ENCODE measurements around the gene PRKCB.

The PRKCB gene

DNA sequence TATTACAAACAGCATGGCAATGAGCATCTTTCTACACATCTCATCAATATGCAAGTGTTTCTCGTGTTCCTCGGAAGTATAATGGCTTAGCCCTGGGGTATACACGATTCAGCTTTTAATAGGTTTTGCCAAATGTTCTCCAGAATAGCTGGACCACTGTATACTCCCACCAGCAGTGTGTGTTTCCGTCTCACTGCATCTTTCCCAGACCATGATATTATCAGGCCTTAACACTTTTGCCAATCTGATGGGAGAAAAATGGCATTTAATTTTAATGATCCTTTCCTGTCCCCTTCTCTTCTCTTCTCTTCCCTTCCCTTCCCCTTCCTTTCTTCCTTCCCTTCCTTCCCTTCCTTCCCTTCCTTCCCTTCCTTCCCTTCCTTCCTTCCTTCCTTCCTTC is 30.8 kb downstream of the PRKCB start:
- DNase-seq (ENCODE audit: low spot score) = no peak

DNA sequence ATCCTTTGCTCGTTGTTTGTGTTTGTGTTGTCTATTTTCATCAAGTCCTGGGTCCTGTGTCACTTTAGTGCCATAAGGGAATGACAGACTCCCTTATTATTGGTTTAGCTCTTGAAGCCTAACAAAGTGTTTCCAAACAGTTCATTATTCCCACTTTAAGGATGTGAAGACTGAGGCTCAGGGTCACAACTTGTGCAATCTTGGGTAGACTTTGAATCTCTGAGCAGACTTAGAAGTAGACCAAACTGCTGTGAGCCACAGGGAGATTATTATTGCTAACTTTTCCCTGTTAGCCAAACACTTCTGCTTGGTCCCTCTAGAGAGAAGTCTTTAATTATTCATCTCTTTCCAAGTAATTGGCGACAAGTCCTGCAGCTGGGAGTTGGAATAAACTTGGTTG is 31.8 kb downstream of the PRKCB start:
- no peak for DNase-seq (ENCODE audit: low spot score)

DNA sequence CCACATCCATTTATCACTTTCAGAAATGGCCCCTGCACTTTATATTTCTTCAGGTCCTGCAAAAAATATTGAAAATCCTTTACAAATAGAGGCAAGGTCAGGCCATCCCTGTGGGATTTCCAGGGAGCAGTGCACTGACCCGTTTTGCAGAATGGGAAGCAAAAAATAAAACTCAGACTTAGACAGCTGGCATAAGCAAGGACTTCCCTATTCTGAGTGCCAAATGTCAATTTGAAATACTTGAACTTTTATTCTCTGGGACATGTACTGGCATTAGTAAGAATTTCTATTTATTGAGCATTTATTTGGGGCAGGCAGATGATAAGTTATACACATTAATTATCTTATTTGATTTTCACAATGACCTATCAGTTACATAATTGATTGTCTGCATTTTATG is 32.4 kb downstream of the PRKCB start:
- DNase-seq (ENCODE audit: low spot score) = no peak

GRCh38 chr16:23869052-23869451 is 33.3 kb downstream of the PRKCB start:
- no peak for DNase-seq (ENCODE audit: low spot score)

DNA sequence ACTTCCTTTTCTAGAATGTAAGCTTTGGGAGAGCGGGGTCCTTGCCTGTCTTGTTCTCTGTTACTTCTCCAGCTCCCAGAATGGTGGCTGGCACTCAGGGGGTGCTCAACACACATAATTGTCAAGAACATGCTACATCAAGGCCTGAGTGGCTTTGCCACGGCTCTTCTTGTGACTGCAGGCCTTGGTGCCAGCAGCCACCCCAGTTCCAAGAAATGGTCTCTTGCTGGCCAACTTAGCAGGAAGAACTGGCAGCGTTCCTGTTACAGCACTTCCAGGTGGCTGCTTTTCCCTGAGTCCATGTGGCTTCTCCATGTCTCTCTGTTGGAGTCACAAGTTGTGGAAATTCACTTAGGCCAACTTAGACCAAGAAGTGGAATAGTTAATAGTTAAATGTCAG is 36.1 kb downstream of the PRKCB start:
- DNase-seq (ENCODE audit: low spot score) = no peak

DNA sequence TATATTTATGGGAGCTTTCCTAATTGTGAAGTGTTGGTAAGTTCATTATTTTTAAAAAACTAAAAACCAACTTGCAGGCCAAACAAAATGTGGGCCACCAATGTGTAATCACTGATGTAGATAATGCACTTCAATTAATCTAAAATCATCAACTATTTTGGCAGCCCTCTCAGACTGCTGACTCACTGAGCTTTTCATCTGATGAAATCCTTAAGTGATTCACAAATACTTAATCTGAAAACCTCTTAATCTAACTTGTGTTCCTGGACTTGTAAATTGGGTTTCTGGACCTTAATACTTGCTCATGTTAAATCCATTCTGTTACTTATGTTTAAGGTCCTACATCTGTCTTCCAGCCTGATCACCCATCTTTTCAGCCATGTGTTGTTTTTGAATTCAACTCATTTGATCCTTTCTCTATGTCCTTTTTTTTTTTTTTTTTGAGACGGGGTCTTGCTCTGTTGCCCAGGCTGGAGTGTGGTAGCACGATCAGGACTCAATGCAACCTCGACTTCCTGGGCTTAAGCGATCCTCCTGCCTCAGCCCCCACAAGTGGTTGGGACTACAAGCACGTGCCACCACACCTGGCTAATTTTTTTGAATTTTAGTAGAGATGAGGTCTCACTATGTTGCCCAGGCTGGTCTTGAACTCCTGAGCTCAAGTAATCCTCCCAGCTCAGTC is 39.0 kb downstream of the PRKCB start:
- no peak for DNase-seq (ENCODE audit: low spot score)

DNA sequence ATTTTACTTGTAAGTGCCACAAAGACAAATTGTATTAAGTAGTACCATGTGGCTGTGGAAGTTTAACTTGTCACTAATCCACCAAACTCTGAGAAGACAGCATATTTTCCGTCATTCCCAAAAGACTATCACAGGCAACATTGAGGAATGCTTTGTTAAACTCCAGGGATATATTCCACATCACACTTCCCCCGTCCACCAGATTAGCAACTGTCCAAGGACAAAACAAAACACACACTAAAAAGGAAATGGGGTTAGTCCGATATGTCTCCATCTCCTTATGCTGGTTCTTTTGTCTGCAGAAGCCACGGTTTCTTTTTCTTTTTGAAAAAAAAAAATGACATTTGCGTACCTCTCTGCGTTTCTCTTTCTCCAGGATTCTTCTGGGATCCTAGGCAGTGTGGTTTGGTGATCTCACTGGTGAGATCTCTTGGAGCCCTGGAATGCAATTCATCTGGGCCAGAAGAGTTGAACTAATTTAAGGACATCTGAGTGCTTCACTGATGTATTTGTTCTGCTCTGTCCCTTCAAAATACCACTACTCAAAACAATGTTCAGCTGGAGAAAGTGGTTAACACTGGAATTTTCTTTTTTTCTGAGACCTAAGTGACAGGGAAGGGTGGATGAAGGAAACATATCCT is 40.6 kb downstream of the PRKCB start:
- no peak for DNase-seq (ENCODE audit: low spot score)

DNA sequence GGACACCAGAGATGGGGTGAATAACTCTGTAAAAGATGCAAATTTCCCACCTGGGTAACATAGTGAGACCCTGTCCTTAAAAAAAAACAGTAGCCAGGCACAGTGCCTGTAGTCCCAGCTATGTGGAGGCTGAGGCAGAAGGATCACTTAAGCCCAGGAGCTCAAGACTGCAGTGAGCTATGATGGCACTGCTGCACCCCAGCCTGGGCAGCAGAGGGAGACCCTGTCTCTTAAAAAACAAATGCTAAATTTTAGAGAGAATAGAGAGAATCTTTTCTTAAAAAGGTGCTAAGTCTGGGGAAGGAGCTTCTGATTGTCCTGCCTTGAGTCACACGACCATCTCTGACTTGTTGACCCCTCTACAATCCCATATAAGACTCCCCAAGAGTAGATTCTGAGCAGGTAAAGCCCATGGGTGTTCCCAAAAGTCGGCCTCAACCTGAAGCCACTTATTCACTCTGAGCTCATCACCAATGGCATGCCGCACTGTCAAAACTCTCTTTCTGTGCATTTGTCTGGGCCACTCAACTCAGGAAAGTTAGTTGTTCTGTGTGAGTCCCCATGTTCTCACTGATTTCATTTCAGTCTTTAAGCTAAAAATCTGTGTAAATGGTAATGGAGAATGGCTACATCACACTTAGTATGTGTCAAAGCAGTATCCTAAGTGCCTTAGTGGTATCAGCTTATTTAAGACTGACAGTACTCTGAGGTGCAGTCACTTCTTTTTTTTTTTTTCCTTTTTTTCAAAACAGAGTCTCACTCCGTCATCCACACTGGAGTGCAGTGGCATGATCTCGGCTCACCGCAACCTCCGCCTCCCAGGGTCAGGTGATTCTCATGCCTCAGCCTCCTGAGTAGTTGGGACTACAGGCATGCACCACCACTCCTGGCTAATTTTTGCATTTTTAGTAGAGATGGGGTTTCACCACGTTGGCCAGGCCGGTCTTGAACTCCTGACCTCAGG is 41.6 kb downstream of the PRKCB start:
- no peak for DNase-seq (ENCODE audit: low spot score)

DNA sequence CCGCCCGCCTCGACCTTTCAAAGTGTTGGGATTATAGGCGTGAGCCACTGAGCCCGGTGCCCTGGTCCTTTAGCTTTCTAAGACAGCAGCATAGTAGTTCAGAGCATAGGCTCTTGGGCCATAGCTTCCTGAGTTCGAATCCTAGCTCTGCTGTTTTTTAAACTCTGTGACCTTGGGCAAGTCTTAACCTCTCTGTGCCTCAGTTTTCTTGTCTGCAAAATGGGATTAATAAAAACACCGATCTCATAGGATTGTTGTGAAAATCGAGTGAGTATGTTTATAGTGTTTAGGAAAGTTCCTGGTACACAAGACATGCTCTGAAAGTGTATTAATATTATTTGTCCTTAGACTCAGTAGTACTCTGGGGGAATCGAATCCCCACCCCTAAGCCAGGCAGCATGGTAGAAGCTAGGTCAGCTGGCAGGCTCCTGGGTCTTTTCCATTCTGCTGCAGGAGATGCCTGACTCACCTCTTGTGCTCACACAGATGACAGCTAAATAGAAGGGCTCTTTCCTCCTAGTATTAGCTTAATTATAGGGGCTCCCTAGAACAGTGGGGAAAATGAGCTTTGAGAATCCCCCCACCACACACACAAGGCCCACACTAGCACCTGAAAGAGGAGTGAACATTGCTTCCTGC is 44.1 kb downstream of the PRKCB start:
- DNase-seq (ENCODE audit: low spot score) = no peak

DNA sequence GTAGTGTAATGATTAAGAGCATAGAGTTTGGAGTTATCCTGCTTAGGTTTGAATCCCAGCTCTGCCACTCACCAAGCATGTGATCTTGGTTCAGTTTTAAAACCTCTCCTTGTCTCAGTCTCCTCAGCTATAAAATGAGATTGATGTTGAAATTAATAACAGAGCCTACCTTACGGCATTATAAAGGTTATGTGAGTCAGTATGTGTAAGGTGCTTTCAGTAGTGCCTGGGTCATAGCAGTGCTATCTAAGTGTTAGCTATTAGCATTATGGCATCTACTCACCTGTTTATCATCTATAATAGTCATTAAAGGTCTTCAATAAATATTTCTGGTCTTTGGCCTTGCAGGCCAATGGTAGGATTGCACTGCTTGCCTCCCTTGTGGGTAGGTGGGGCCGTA is 53.4 kb downstream of the PRKCB start:
- DNase-seq (ENCODE audit: low spot score) = no peak

DNA sequence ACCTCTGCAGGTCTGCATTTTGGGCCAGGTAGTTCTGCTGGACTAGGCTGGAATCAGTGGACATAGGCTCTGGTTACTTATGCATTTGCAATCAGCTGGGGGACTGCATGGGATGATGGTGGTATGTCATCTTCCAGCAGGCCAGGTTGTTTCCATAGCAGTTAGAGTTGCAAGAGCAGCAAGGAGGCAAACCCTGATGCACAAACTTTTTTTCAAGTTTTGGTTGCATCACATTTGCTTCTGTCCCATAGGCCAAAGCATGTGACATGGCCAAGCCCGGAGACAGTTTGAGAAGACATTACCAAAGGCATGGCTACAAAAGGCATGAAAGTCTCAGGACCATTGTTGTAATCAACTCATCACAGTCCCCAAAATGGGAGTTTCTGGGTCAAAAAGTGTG is 58.2 kb downstream of the PRKCB start:
- no peak for DNase-seq (ENCODE audit: low spot score)

- no peak for DNase-seq (ENCODE audit: low spot score)
Observed at GRCh38 chr16:23895052-23895451, 59.3 kb downstream of the PRKCB start.

- no peak for DNase-seq (ENCODE audit: low spot score)
Observed at GRCh38 chr16:23896832-23897821, 61.3 kb downstream of the PRKCB start.

DNA sequence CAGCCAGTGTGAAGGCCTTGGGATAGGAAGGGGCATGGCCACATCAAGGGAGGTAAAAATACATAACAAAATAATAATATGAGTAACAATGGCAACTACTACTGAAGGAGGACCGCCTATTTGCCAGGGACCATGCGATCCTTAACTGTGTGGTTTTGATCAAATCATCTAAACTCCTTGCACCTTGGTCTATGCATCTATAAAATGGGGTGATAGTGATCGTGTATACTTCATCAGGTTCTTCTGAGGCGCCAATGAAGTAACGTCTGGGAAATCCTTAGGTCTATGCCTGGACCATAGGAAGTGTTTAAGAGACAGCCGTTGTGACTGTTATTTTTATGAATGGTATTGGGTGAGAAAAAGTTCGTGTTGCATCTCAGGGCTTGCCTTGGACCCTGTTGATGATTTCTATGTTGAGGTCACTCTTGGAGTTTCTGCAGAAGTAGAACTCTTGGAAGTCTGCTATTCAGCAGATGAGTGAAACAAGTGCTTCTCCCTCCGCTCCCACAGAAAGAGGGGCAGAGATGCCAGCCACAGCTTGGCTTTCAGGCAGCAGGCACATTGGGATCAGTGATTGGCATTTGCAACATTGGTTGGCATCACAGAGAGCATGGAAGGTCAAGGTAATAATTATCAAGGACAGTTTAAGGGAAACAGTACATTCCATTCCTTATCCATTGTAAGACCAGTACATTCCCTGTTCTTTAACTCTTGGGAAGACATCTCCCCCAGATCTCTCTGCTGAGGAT is 63.1 kb downstream of the PRKCB start:
- no peak for DNase-seq (ENCODE audit: low spot score)

- DNase-seq (ENCODE audit: low spot score) = no peak
Observed at GRCh38 chr16:23899869-23900268, 64.1 kb downstream of the PRKCB start.

GRCh38 chr16:23900480-23901177 is 64.8 kb downstream of the PRKCB start:
- DNase-seq (ENCODE audit: low spot score) = no peak

DNA sequence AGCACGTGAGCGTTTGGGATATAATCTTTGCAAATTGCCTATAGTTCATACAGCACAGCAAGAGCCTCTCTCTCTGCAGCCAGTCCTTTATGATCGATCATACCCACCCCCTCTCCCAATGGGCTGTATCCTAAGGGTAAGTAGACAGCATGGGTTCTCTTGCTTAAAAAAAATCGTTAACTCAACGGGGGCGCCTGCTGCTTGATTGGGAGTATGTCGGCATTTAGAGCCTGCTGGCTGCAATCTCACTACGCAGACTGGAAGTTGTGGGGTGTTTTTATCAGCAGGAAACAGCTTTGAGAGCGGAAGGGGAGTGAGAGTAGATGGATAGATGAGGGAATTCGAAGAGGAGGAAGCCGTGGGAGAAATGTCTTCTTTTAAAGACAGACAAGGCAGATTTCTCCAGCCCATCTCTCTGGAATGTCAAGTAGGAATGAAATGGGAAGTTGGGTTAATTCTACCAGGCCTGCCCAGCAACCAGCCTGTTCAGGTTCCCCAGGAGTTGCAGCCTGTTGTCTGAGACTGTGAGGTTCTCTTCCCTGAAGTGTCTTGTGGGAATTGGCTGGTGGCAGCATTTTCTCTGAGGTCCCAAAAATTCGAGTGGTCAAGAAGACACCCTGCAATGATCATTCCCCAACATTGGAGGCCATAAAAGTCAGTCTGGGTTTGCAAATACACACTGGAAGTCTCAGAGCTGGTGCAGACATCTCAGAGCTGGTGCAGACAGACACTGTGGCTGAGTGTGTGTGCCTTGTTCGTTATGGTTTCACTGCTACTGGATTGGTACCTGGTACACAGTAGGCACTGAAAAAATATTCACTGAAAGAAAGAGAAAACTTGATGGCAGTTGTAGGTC is 65.6 kb downstream of the PRKCB start:
- DNase-seq (ENCODE audit: low spot score) = no peak

GRCh38 chr16:23902034-23902747 is 66.4 kb downstream of the PRKCB start:
- DNase-seq (ENCODE audit: low spot score) = no peak

Measured in COLO829 (cell line).